NOMO-1 treated with dmso at 0.1 percent for 144 hours (cell line): ENCODE data around the gene NSUN7.
A peak's percentile ranks its signal among the peaks of the same experiment; 100 is the strongest.
"Not testable (repeated sequence)": the region's sequence is repeated elsewhere in the genome, so short reads cannot be mapped to it uniquely, and the experiment has no call there.

Experiments used
- DNase-seq: peaks from one replicate; lab custom pipeline; 2025; ENCODE audit not compliant: unreplicated experiment; lab: John Stamatoyannopoulos, UW

Gene NSUN7, protein sequence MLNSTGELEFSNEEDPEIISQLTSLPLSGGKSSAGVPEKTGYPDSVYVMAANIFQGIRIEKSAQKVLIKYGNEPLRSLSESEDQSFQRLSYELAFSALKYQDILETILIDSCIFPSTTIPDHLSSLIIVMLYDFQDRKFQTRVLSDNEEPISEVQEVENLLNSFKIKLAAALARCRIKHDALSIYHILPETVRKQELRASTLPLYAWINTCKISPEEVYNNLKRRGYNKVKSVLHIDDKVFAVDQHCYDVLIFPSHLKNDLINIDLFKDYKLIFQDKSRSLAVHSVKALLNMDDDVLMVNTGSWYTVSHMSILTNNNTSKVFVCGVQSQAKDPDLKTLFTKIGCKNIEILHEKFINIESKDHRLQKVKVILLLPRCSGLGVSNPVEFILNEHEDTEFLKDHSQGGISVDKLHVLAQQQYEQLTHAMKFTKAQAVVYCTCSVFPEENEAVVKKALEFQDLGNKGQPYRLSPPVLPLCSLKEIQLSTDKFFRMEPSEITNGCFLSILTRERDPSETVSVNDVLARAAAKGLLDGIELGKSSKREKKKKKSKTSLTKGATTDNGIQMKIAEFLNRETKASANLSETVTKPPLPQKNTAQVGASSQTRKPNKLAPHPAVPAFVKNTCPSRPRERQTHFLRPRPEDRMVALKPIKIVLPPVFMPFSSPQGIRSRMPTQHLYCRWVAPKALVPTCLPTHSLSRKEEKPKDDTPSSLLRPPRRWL

DNA sequence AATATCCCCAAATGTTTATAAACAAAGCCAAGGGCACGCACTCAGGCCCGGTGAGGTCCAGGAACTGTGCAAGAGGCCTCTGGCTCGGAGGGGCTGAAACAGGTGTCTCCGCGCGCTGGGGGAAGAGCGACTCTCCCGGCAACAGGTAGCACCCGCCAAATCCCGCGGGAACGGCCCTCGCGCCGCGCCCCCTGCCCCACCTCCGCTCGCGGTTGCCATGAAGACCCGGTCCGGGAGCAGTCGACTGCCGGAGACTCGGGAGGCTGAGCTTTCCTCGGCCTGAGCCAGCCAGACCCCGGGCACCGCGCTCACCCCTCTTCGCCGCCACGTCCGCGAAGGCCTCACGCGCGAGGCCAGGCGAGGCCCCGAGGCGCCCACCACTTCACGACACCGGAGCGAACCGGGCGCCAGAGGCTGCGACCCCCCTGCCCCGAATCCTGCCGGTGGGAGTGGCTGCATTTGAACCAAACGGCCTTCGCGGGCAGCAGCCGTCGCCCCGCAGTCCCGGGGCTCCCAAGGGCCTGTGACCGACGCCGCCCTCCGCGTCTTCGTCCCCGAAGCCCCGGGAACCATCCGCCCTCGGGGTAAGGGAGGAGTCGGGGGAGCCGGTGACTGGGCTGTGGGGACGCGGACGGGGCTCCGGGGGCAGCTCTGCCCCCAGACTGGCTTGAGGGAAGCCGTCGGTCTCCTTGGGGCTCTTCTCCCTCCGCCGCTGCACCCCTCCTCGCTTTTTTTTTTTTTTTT is at the start of gene NSUN7:
Gene NSUN7, plus strand, starts transcription at position 239 of the 744 bp plus-strand sequence. CDS start 739 bp downstream, outside the sequence.
- DNase-seq = no peak

GRCh38 chr4:40702137-40702799 is 47.5 kb upstream of the NSUN7 start:
- no peak for DNase-seq

DNA sequence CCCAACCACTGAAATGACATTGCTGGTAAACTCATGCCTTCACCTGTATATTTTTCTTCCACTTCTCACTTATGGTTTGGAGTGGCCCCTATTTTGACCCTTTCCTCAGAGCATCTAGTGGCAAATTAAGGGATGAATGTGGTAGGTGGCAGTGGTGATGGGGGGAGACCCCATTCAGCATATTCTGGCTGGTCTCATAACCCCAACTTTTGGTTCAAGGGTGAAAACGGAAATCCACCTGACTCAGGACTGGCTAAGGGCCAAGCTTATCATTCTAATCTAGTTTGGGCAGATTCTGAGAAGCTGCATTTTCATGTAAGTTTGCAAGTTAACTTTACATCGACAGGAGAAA is 47.0 kb upstream of the NSUN7 start:
- no peak for DNase-seq

GRCh38 chr4:40704073-40704472 is 45.7 kb upstream of the NSUN7 start:
- no peak for DNase-seq

- peak; percentile 75 for DNase-seq
Measured at GRCh38 chr4:40710484-40711254, 39.1 kb upstream of the NSUN7 start.

GRCh38 chr4:40713001-40713400 is 36.8 kb upstream of the NSUN7 start:
- DNase-seq = not testable (repeated sequence)

DNA sequence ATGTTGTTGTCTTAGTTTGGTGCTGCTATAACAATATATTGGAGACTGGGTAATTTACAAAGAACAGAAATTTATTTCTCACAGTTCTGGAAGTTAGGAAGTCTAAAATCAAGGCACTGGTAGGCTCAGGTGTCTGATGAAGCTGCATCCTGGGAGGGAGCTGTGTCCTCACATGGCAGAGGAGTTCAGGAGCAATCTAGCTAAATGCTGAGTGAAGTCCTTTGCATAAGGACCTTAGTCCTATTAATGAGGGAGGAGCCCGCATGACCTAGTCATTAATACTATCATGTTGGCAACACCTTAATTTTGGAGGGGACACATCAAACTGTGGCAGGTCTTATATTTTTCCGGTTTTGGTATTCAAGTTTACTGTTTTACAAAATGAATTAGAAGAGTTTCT is 36.0 kb upstream of the NSUN7 start:
- no peak for DNase-seq

DNA sequence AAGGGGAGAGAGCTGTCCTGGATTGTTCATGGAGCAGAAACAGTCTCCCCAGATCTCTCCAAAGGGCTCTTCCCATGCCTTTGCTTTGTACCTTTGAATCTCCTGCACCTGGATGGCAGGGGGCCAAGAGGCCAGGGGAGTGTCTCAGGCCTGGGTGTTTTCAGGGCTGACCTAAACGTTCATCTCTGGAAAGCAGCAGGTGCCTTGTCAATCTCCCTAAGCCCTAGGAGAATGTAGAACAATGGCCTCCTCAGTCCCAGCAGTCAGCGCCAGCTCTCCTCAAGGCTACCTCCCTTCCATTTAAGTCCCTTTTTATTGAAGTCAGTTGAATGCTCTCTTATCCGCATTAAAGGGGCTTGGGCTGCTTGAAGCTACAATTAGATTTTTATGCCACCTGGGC is 31.2 kb upstream of the NSUN7 start:
- no peak for DNase-seq

DNA sequence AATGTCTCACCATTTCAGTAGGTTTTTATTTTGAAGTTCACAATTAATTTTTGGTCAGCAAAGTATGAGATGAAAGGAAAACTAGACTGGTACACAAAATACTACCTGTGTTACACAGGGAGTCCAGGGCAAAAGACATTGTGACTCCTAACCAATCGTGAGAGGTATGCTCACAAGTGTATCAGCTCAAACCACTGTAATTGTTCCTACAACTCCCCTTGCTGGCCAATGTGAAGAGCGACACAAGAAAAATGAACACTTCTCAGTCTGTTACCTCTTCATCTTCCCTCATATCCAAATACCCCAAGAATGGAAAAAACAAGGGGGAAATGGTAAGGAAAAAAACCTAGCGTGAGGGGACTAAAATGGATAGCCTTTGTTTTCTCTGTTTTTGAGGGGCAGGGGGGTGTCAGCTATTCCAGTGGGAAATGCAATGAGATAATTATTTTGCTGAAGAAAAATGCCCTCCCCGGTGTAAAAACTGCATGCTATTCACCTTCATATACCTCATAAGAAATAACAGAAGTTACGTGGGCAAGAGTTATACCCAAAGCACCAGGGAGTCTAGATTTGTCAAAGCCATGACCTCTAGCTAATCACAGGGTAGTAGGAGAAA is 30.6 kb upstream of the NSUN7 start:
- peak; percentile 42 for DNase-seq

GRCh38 chr4:40720351-40720750 is 29.4 kb upstream of the NSUN7 start:
- DNase-seq = no peak

- no peak for DNase-seq
Measured at GRCh38 chr4:40720916-40721315, 28.8 kb upstream of the NSUN7 start.

DNA sequence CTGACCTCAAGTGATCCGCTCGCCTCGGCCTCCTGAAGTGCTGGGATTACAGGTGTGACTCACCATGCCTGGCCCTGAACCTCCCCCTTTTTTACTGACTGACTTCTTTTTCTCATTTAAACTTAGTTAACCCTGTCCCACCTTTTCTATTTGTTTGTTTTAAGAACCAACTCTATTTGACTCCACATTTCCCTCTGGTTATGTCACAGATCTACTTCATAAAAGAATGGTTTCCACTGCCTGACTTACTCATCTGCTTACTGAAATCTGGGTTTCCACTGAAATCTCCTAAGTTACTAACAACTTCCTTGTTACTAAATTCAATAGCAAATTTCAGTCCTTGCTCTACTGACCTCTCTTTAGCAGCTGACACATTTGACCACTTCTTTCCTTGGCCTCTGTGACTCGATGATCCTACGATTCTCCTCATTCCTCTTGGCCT is 28.0 kb upstream of the NSUN7 start:
- DNase-seq = no peak

DNA sequence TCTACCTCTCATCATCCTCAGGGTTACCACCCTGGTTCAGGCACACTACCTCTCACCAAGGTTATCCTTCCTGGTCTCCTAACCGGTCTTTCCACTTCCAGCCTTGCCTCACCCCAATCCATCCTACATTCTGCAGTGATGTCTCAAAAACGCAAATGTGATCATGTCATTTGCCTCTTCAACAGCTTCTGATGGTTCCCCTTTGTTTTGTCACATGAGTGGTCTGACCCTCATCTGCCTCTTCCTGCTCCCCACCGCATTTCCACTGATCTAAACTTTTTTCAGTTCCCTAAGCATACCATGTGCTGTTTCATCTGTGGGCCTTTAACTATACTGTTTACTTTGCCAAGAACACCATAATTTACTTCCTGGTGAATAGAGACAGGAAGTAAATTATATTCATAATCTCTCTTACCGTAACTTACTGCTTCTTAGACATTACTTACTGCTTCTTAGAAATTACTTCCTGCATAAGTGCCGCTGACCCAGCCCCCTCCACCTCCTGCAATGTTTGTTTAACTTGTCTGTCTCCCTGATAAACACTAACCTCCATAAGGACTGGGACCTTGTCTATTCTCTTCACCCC is 27.1 kb upstream of the NSUN7 start:
- DNase-seq = peak; percentile 90

- DNase-seq = no peak
Measured at GRCh38 chr4:40723728-40724127, 26.0 kb upstream of the NSUN7 start.

GRCh38 chr4:40728333-40728732 is 21.4 kb upstream of the NSUN7 start:
- no peak for DNase-seq

DNA sequence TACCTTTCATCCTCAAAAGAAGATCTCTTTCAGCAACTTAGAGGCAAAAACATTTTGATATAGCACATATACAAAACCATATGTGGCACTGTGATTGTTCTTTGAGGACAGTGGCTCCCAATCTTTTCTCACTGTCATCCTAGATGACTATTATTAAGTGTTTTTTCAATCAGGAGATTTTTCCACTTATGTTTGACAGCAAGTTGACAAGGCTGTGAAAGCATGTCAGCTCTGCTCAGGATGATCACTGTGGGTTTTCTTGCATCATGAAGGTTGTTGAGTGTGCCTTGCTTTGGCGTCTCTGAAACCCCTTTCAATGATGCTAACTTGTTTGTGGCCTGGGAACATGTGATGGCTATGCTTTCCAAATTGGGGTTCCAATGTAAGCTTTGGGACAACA is 20.2 kb upstream of the NSUN7 start:
- no peak for DNase-seq

DNA sequence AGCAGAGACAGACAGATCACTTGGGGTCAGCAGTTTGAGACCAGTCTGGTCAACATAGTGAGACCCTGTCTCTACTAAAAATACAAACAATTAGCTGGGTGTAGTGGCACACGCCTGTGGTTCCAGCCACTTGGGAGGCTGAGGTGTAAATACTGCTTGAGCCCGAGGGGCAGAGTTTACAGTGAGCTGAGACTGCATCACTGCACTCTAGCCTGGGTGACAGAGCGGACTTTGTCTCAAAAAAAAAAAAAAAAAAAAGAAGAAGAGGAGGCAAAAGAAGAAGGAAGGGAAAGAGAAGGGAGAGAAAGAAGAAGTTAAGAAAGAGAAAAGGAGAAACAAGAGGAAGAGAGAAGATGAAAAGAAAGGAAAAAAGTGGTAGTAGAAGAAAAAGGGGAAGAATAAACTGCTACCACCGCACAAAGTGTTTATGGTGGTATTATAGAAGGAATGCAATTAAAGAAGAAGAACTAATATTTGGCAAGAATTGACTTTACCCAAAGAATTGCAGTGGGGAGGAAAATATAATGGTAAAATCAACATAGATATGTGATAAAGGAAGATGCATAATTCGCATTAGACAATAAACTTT is 19.6 kb upstream of the NSUN7 start:
- no peak for DNase-seq

GRCh38 chr4:40731361-40731760 is 18.4 kb upstream of the NSUN7 start:
- no peak for DNase-seq

- peak; percentile 85 for DNase-seq
Measured at GRCh38 chr4:40731792-40732245, 17.9 kb upstream of the NSUN7 start.
